Measurements from ENCODE around the gene MIPOL1. TPM values are rescaled to one million over a fixed set of nuclear protein-coding genes. Genes with fewer than 3 reads are reported as not detected.

The MIPOL1 gene
- total and polyA plus RNA-seq, 2 of the 4 experiments (the other 2 are of a cell fraction): 2.7 to 5.9 TPM

- Histone ChIP-seq H3K9me3 (ENCODE audit: control insufficient read depth, insufficient read depth, low read length) (no peaks in the 10 kb centered on the region), H3K4me2 (ENCODE audit: low read depth, low read length) (no peak overlapping the region), H2AK5ac (ENCODE audit: low read depth, low read length) (no peak overlapping the region), H3K18ac (ENCODE audit: low read depth, low read length) (no peak overlapping the region), H3K56ac (ENCODE audit: extremely low read depth, insufficient read depth, low read length) (no peak overlapping the region), H3K27ac (ENCODE audit: insufficient read depth, low read length) (no peak overlapping the region), H4K5ac (ENCODE audit: low read depth, low read length) (no peak overlapping the region), H3K4me3 (ENCODE audit: insufficient read depth, low read depth, low read length) (no peak overlapping the region), H3K4ac (ENCODE audit: low read depth, low read length) (no peak overlapping the region), H2BK5ac (ENCODE audit: low read depth, low read length, poor library complexity, severe bottlenecking) (no peak overlapping the region), H3K9me1 (ENCODE audit: insufficient read depth, low read length) (no peaks in the 10 kb centered on the region), H3K23ac (ENCODE audit: low read depth, low read length) (no peak overlapping the region), H2AFZ (replicated peaks; ENCODE audit: low read length, poor library complexity) (no peak overlapping the region), H2BK120ac (ENCODE audit: low read depth, low read length) (no peak overlapping the region), H3K36me3 (ENCODE audit: control insufficient read depth, insufficient read depth, low read length) (no peaks in the 10 kb centered on the region), H3K14ac (replicated peaks; ENCODE audit: low read depth, low read length) (no peak overlapping the region), H4K8ac (ENCODE audit: low read depth in 2 of 2, low read length in 2 of 2) (no peak overlapping the region), H3K4me1 (ENCODE audit: control insufficient read depth, insufficient read depth, low read length) (no peaks in the 10 kb centered on the region), H4K20me1 (ENCODE audit: insufficient read depth, low read length) (no peaks in the 10 kb centered on the region), H2BK20ac (ENCODE audit: low read depth, low read length) (no peak overlapping the region), H3K9ac (ENCODE audit: low read depth, low read length) (no peak overlapping the region), H2AK9ac (replicated peaks; ENCODE audit: low read depth, low read length, poor library complexity) (no peak overlapping the region), H3K27me3 (ENCODE audit: control insufficient read depth, insufficient read depth, low read length) (no peaks in the 10 kb centered on the region), H4K91ac (ENCODE audit: insufficient read depth, low read depth, low read length) (no peak overlapping the region), H3K79me1 (ENCODE audit: low read depth in 1 of 2, low read length in 2 of 2) (no peaks in the 10 kb centered on the region), H2BK15ac (ENCODE audit: low read depth, low read length) (no peak overlapping the region)
- dilution Hi-C loops (cut with HindIII; ENCODE audit: low sequenced_read_pairs, unreplicated experiment) (no loop called here), in situ Hi-C loops (cut with MboI; ENCODE audit: low sequenced_read_pairs) (no loop called here), intact Hi-C loops (cut with micrococcal nuclease) (no loop called here)
- ATAC-seq (ENCODE audit: low read depth) (no peak), DNase-seq (no peak)
- CTCF ChIA-PET: no interaction called here
- TF ChIP-seq, protein P1, sequence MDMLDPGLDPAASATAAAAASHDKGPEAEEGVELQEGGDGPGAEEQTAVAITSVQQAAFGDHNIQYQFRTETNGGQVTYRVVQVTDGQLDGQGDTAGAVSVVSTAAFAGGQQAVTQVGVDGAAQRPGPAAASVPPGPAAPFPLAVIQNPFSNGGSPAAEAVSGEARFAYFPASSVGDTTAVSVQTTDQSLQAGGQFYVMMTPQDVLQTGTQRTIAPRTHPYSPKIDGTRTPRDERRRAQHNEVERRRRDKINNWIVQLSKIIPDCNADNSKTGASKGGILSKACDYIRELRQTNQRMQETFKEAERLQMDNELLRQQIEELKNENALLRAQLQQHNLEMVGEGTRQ (IDR thresholded peaks at IDR 0.05; ENCODE audit: low read depth, low read length): no peak
- TF ChIP-seq RAD21 (IDR thresholded peaks at IDR 0.05; ENCODE audit: low read length) (no peak), MAFK (IDR thresholded peaks at IDR 0.05; ENCODE audit: low read depth, low read length) (no peak), BHLHE40 (IDR thresholded peaks at IDR 0.05; ENCODE audit: low read depth, low read length) (no peak), RCOR1 (IDR thresholded peaks at IDR 0.05; ENCODE audit: insufficient replicate concordance, low read length) (no peak)
- no TSS peak for BruUV-seq (replicated peaks)
- WGBS, 2 experiments (ENCODE audit: extremely low coverage in 2 of 2, insufficient read length in 1 of 2): no CpG with 5 or more reads among the region's 1 CpG
- POLR2A ChIA-PET (ENCODE audit: unreplicated experiment): no interaction called here
These were observed 76.9 kb downstream of the MIPOL1 start for GRCh38 chr14:37274652-37275051.
